NCI-H446 (cell line): ENCODE results near the gene COL11A1.
"Not testable (repeated sequence)": the region's sequence is repeated elsewhere in the genome, so short reads cannot be mapped to it uniquely, and the experiment has no call there.

Experiments used
- DNase-seq, 2 experiments: peaks; one replicate each; lab custom pipeline; 2025; lab: John Stamatoyannopoulos, UW

COL11A1 gene

DNA sequence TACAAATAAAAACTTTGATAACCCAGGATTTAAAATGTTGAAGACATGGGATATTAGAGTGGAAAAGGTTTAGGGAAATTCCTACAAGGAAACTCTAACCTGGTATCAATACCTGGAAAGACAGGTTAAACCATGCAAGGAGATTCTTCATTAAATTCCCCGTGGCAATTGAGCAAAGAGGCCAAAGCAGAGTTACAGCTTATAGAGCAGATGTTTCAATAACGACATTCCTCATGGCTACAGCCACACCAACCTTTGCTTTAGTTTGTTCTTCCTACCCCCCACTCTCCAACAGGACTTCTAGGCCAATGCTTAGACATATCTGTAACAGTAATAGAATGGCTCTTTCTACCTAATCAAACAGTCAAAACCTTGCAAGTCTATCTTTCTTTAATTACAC, 271.3 kb downstream of the COL11A1 start:
- DNase-seq = no peak

DNA sequence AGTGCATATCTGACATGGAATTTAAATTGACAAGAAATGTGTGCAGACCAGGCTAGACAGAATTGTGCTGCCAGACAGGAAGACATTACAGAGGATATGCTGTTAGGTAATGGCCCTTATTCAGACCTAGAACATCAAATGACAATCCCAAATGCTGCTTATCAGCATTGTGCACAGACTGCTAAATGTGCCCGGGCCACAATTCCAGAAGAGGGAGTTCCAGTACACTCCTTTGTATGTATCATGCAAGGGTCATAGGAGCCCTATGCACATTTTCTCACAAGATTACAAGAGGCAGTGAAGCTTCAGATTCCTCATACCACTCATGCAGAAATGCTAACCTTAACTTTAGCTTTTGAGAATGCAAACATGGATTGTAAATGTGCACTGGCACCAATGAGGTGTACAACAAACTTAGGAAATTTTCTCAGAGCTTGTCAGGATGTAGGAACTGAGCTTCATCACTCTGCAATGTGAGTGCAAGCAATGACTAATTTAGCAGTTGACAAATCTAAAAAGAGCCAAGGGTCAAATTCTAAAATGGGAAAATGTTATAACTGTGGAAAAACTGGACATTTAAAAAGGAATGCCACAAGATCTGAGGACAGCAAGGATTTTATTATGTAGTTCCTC, 273.5 kb downstream of the COL11A1 start:
- DNase-seq = no peak

DNA sequence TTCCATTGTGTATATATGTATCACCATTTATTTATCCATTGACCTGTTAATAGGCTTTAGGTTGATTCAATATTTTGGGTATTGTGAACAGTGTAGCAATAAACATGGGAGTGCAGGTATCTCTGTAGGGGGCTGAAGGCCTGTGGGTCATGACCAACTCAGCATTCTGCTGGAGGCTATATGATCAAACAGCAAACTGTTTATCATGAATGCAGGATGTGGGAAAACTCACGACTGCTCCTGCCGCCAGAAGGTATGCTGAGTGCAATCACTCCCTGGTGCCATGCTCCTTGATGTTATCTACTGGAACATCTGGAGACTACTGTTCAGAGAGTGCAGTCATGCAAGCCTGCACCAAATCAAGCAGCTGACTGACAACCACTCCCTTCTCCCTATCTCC, 275.2 kb downstream of the COL11A1 start:
- no peak for DNase-seq

GRCh38 chr1:102826706-102827105, 281.6 kb downstream of the COL11A1 start:
- DNase-seq = not testable (repeated sequence)
